CD14-positive monocyte (primary cell): ENCODE measurements around the gene CPO. TPM values are rescaled to one million over a fixed set of nuclear protein-coding genes. Genes with fewer than 3 reads are reported as not detected.

ENCODE experiments used
- DNase-seq, 3 donors: peaks; one replicate each; pipeline ENCODE4 v3.0.0-alpha.2; 2011 to 2022
- H2AFZ ChIP-seq: 2 replicates; pipeline ENCODE4 v1.6.0; 2012; ENCODE audit warnings: mild to moderate bottlenecking, low read depth, low read length, inconsistent platforms; ENCODE audit not compliant: insufficient read depth, poor library complexity, severe bottlenecking
- H3K27ac ChIP-seq, 2 donors: 1 replicate in 1 of 2; 2 replicates in 1 of 2; pipeline ENCODE4 v1.5.1; 2012 to 2013; ENCODE audit warnings: low read length in 2 of 2, control low read depth in 1 of 2, inconsistent platforms in 1 of 2, low read depth in 1 of 2, mild to moderate bottlenecking in 1 of 2
- H3K27me3 ChIP-seq, 2 donors: one replicate each; pipeline versions ENCODE4 v1.6.0 to v1.6.1; 2011 to 2013; ENCODE audit warnings: low read length in 2 of 2; ENCODE audit not compliant: control insufficient read depth in 2 of 2, insufficient read depth in 2 of 2
- H3K36me3 ChIP-seq, 2 donors: replicated peaks in 1 of 2; 1 replicate in 1 of 2; 2 replicates in 1 of 2; pipeline versions ENCODE4 v1.5.1 to v1.6.1; 2012 to 2013; ENCODE audit warnings: low read length in 2 of 2, control low read depth in 1 of 2, inconsistent platforms in 1 of 2, mild to moderate bottlenecking in 1 of 2; ENCODE audit not compliant: insufficient read depth in 2 of 2, control insufficient read depth in 1 of 2
- H3K4me1 ChIP-seq, 2 donors: 1 replicate in 1 of 2; 2 replicates in 1 of 2; pipeline versions ENCODE4 v1.5.1 to v1.6.1; 2012 to 2013; ENCODE audit warnings: low read length in 2 of 2, control low read depth in 1 of 2, inconsistent platforms in 1 of 2, mild to moderate bottlenecking in 1 of 2, moderate library complexity in 1 of 2; ENCODE audit not compliant: insufficient read depth in 2 of 2, control insufficient read depth in 1 of 2
- H3K4me2 ChIP-seq: replicated peaks from 2 replicates; pipeline ENCODE3; 2012; ENCODE audit warnings: low read length, moderate library complexity, mild to moderate bottlenecking; ENCODE audit not compliant: poor library complexity, severe bottlenecking; ENCODE audit errors: extremely low read depth
- H3K4me3 ChIP-seq, 3 experiments: fragments of 200-600 bp in 1 of 3; sonication (generic) in 1 of 3; replicated peaks in 1 of 3; 1 replicate in 2 of 3; 2 replicates in 1 of 3; pipeline ENCODE4 v1.5.1; 2011 to 2013; ENCODE audit warnings: low read length in 3 of 3, mild to moderate bottlenecking in 3 of 3, control low read depth in 2 of 3, low read depth in 2 of 3, inconsistent platforms in 1 of 3, moderate library complexity in 1 of 3
- H3K79me2 ChIP-seq: 2 replicates; pipeline ENCODE4 v1.6.0; 2012; ENCODE audit warnings: mild to moderate bottlenecking, control low read depth, inconsistent platforms, low read length, moderate library complexity; ENCODE audit not compliant: insufficient read depth
- H3K9ac ChIP-seq: 2 replicates; pipeline ENCODE4 v1.6.0; 2017; ENCODE audit warnings: low read length, mild to moderate bottlenecking; ENCODE audit not compliant: insufficient read depth, poor library complexity, severe bottlenecking
- H3K9me3 ChIP-seq, 2 donors: replicated peaks in 1 of 2; 1 replicate in 1 of 2; 2 replicates in 1 of 2; pipeline versions ENCODE4 v1.5.1 to v1.6.1; 2012 to 2013; ENCODE audit warnings: low read length in 2 of 2, control low read depth in 1 of 2; ENCODE audit not compliant: control insufficient read depth in 1 of 2, insufficient read depth in 1 of 2
- H4K20me1 ChIP-seq: 2 replicates; pipeline ENCODE4 v1.6.0; 2012; ENCODE audit warnings: mild to moderate bottlenecking, low read length, control low read depth, moderate library complexity; ENCODE audit not compliant: insufficient read depth
- H3K27ac Mint-ChIP-seq, 7 donors: one replicate each; pipeline ENCODE4 v1.8.0; 2020; ENCODE audit warnings: mild to moderate bottlenecking in 7 of 7, mixed read lengths in 7 of 7, moderate library complexity in 6 of 7, inconsistent platforms in 2 of 7
- H3K27me3 Mint-ChIP-seq, 3 donors: one replicate each; pipeline ENCODE4 v1.8.0; 2021 to 2022; ENCODE audit warnings: low read depth in 3 of 3, mild to moderate bottlenecking in 3 of 3, mixed read lengths in 3 of 3, moderate library complexity in 3 of 3, inconsistent platforms in 1 of 3
- H3K36me3 Mint-ChIP-seq, 2 donors: one replicate each; pipeline ENCODE4 v1.8.0; 2020; ENCODE audit warnings: mixed read lengths in 2 of 2, inconsistent platforms in 1 of 2, mild to moderate bottlenecking in 1 of 2
- H3K4me1 Mint-ChIP-seq: one replicate; pipeline ENCODE4 v1.8.0; 2020; ENCODE audit warnings: mild to moderate bottlenecking, mixed read lengths
- H3K4me3 Mint-ChIP-seq, 2 donors: one replicate each; pipeline ENCODE4 v1.8.0; 2020; ENCODE audit warnings: mild to moderate bottlenecking in 2 of 2, mixed read lengths in 2 of 2, moderate library complexity in 1 of 2
- H3K9me3 Mint-ChIP-seq, 7 donors: one replicate each; pipeline ENCODE4 v1.8.0; 2020 to 2022; ENCODE audit warnings: mixed read lengths in 7 of 7, mild to moderate bottlenecking in 6 of 7, moderate library complexity in 6 of 7, inconsistent platforms in 2 of 7
- CTCF ChIP-seq: fragments of 200-600 bp; IDR thresholded peaks from one replicate; pipeline ENCODE4 v1.8.0; 2022; ENCODE audit warnings: antibody characterized with exemption, mild to moderate bottlenecking
- WGBS: methylation state at CpG from one replicate; pipeline ENCODE4 v1.1.5; 2013; ENCODE audit warnings: missing lambda C conversion rate; ENCODE audit not compliant: insufficient coverage; 5-methylcytosine and 5-hydroxymethylcytosine counted together
- intact Hi-C, 2 donors: fragments of 100-400 bp; cut with micrococcal nuclease; formaldehyde crosslinking; loops; one replicate each; pipeline versions ENCODE4 v1.15.0 to v1.15.1; 2023
- polyA plus RNA-seq, 3 donors: library from polyadenylated mRNA; depleted of rRNA in 1 of 3; unstranded in 2 of 3; stranded (reverse) in 1 of 3; fragments of 300-500 nt in 2 of 3; fragments of >200 nt in 1 of 3; fragmentation: Illumina TruSeq in 2 of 3; gene quantifications; 1 replicate in 2 of 3; 2 replicates in 1 of 3; pipeline ENCODE4 v1.2.3, GENCODE V29; 2012 to 2021

CPO gene
- polyA plus RNA-seq, 3 donors, result not detected

- H3K4me3 ChIP-seq, result no peak overlapping the region
- H3K9ac ChIP-seq, result no peak overlapping the region
- no peaks in the 10 kb centered on the region for H4K20me1 ChIP-seq
- Mint-ChIP-seq H3K4me3 (no peak overlapping the region), H3K9me3 (peaks cover 9 to 21% (median 16%) of the 10 kb centered on the region in 7 donors), H3K27ac (no peak overlapping the region), H3K27me3 (peaks cover 0 to 1% (median 0%) of the 10 kb centered on the region in 3 donors), H3K36me3 (no peaks in the 10 kb centered on the region), H3K4me1 (peaks cover 2% of the 10 kb centered on the region)
- no peak overlapping the region for H2AFZ ChIP-seq
- H3K27me3 ChIP-seq, result no peaks in the 10 kb centered on the region
- TF ChIP-seq CTCF, result no peak
- H3K36me3 ChIP-seq, result no peaks in the 10 kb centered on the region
- peaks cover 8 to 9% of the 10 kb centered on the region in 2 donors for H3K9me3 ChIP-seq
- no peak overlapping the region for H3K4me2 ChIP-seq
- intact Hi-C loops, result no loop called here
- no peaks in the 10 kb centered on the region for H3K79me2 ChIP-seq
- DNase-seq, result no peak
- no peak overlapping the region for H3K27ac ChIP-seq
- H3K4me1 ChIP-seq, result no peaks in the 10 kb centered on the region
Measured at GRCh38 chr2:206955253-206955652, 15.9 kb downstream of the CPO start.

GRCh38 chr2:206958261-206958660 lies 18.9 kb downstream of the CPO start:
- H3K36me3 Mint-ChIP-seq, result no peaks in the 10 kb centered on the region
- no peak for DNase-seq
- Histone ChIP-seq H2AFZ (no peak overlapping the region), H3K27me3 (no peaks in the 10 kb centered on the region), H3K9me3 (peaks cover 7% of the 10 kb centered on the region in 2 donors), H3K36me3 (no peaks in the 10 kb centered on the region), H3K27ac (no peak overlapping the region), H3K79me2 (no peaks in the 10 kb centered on the region), H3K9ac (no peak overlapping the region), H4K20me1 (no peaks in the 10 kb centered on the region), H3K4me3 (no peak overlapping the region), H3K4me2 (no peak overlapping the region), H3K4me1 (no peaks in the 10 kb centered on the region)
- intact Hi-C loops, result no loop called here
- WGBS, result 80% methylated on average over 1 of the region's 3 CpGs
- H3K27ac Mint-ChIP-seq, result no peak overlapping the region
- no peak overlapping the region for H3K4me3 Mint-ChIP-seq
- peaks cover 0 to 1% (median 0%) of the 10 kb centered on the region in 3 donors for H3K27me3 Mint-ChIP-seq
- TF ChIP-seq CTCF, result no peak
- H3K4me1 Mint-ChIP-seq, result peaks cover 2% of the 10 kb centered on the region
- peaks cover 4 to 16% (median 13%) of the 10 kb centered on the region in 7 donors for H3K9me3 Mint-ChIP-seq
